Hepatocyte (in vitro differentiated cells): ENCODE measurements around the gene SLC16A7. TPM values are rescaled to one million over a fixed set of nuclear protein-coding genes. Genes with fewer than 3 reads are reported as not detected.
"Not testable (repeated sequence)": the region's sequence is repeated elsewhere in the genome, so short reads cannot be mapped to it uniquely, and the experiment has no call there.

Experiments used
- DNase-seq: peaks from one replicate; pipeline ENCODE4 v3.0.0-alpha.2; 2016; ENCODE audit warnings: low spot score
- H2AFZ ChIP-seq: fragments of 200-600 bp; sonication (generic); 2 replicates; pipeline ENCODE4 v1.6.0; 2016; ENCODE audit warnings: antibody characterized with exemption, mild to moderate bottlenecking
- H3K27ac ChIP-seq: fragments of 200-600 bp; sonication (generic); 2 replicates; pipeline ENCODE4 v1.5.1; 2016; ENCODE audit warnings: mild to moderate bottlenecking
- H3K27me3 ChIP-seq: fragments of 200-600 bp; sonication (generic); 2 replicates; pipeline ENCODE4 v1.6.1; 2016
- H3K36me3 ChIP-seq: fragments of 200-600 bp; sonication (generic); replicated peaks from 2 replicates; pipeline ENCODE4 v1.5.1; 2016; ENCODE audit warnings: low read depth; ENCODE audit not compliant: insufficient read depth
- H3K4me1 ChIP-seq: fragments of 200-600 bp; sonication (generic); 2 replicates; pipeline ENCODE4 v1.5.1; 2016; ENCODE audit warnings: mild to moderate bottlenecking, moderate library complexity; ENCODE audit not compliant: insufficient read depth
- H3K4me2 ChIP-seq: fragments of 200-600 bp; sonication (generic); 2 replicates; pipeline ENCODE4 v1.6.0; 2016
- H3K4me3 ChIP-seq: fragments of 200-600 bp; sonication (generic); 2 replicates; pipeline ENCODE4 v1.5.1; 2016; ENCODE audit warnings: mild to moderate bottlenecking
- H3K79me2 ChIP-seq: fragments of 200-600 bp; sonication (generic); 2 replicates; pipeline ENCODE4 v1.6.0; 2017; ENCODE audit warnings: mild to moderate bottlenecking
- H3K9me2 ChIP-seq: fragments of 200-600 bp; sonication (generic); replicated peaks from 2 replicates; pipeline ENCODE4 v1.6.0; 2017; ENCODE audit warnings: mild to moderate bottlenecking; ENCODE audit not compliant: insufficient read depth
- H3K9me3 ChIP-seq: fragments of 200-600 bp; sonication (generic); 2 replicates; pipeline ENCODE4 v1.5.1; 2016; ENCODE audit warnings: low read depth, mild to moderate bottlenecking
- H4K20me1 ChIP-seq: fragments of 200-600 bp; sonication (generic); 2 replicates; pipeline ENCODE4 v1.6.0; 2016; ENCODE audit warnings: mild to moderate bottlenecking; ENCODE audit not compliant: insufficient read depth, poor library complexity, severe bottlenecking
- EZH2 ChIP-seq: fragments of 200-600 bp; sonication (generic); IDR thresholded peaks from 2 replicates; pipeline ENCODE4 v1.6.1; 2016; ENCODE audit warnings: antibody characterized with exemption, mild to moderate bottlenecking, borderline replicate concordance
- EZH2phosphoT487 ChIP-seq: fragments of 200-600 bp; sonication (generic); IDR thresholded peaks from one replicate; pipeline ENCODE4 v1.6.1; 2018; ENCODE audit warnings: antibody characterized with exemption, mild to moderate bottlenecking, low read depth, moderate library complexity; ENCODE audit not compliant: unreplicated experiment, severe bottlenecking
- WGBS: methylation state at CpG from one replicate; pipeline ENCODE4 v1.1.6; 2016; ENCODE audit warnings: low lambda C conversion rate; ENCODE audit errors: missing lambda C conversion rate; 5-methylcytosine and 5-hydroxymethylcytosine counted together
- polyA plus RNA-seq: library from polyadenylated mRNA; unstranded; fragments of >200 nt; fragmentation: Nextera tagmentation; extraction: Ambion mirVana; gene quantifications from 2 replicates; pipeline ENCODE4 v1.2.1, GENCODE V29; 2016
- total RNA-seq: library from RNA; depleted of rRNA; stranded (reverse); fragments of >200 nt; gene quantifications from 2 replicates; pipeline ENCODE4 v1.2.3, GENCODE V29; 2014
- TF ChIP-seq, protein P1 (sequence below): fragments of 200-600 bp; sonication (generic); IDR thresholded peaks from 2 replicates; pipeline ENCODE4 v1.5.1; 2016; ENCODE audit warnings: antibody characterized with exemption, mild to moderate bottlenecking; ENCODE audit not compliant: poor library complexity

The SLC16A7 gene
- total and polyA plus RNA-seq, 2 experiments from 2014 or later: 4.7 to 17.9 TPM

- no peaks in the 10 kb centered on the region for H3K4me1 ChIP-seq
- no peak overlapping the region for H3K4me2 ChIP-seq
- no peak overlapping the region for H2AFZ ChIP-seq
- no peaks in the 10 kb centered on the region for H3K27me3 ChIP-seq
- H4K20me1 ChIP-seq: no peaks in the 10 kb centered on the region
- no peaks in the 10 kb centered on the region for H3K79me2 ChIP-seq
- H3K9me3 ChIP-seq: no peaks in the 10 kb centered on the region
- H3K9me2 ChIP-seq: no peaks in the 10 kb centered on the region
- TF ChIP-seq, protein P1, sequence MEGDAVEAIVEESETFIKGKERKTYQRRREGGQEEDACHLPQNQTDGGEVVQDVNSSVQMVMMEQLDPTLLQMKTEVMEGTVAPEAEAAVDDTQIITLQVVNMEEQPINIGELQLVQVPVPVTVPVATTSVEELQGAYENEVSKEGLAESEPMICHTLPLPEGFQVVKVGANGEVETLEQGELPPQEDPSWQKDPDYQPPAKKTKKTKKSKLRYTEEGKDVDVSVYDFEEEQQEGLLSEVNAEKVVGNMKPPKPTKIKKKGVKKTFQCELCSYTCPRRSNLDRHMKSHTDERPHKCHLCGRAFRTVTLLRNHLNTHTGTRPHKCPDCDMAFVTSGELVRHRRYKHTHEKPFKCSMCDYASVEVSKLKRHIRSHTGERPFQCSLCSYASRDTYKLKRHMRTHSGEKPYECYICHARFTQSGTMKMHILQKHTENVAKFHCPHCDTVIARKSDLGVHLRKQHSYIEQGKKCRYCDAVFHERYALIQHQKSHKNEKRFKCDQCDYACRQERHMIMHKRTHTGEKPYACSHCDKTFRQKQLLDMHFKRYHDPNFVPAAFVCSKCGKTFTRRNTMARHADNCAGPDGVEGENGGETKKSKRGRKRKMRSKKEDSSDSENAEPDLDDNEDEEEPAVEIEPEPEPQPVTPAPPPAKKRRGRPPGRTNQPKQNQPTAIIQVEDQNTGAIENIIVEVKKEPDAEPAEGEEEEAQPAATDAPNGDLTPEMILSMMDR: no peak
- TF ChIP-seq EZH2phosphoT487: no peak
- no peak for TF ChIP-seq EZH2
- no peak for DNase-seq
- H3K4me3 ChIP-seq: no peak overlapping the region
- H3K27ac ChIP-seq: no peak overlapping the region
- 89% methylated on average over 3 of the region's 3 CpGs for WGBS
- no peaks in the 10 kb centered on the region for H3K36me3 ChIP-seq
These were observed 142.1 kb downstream of the SLC16A7 start for GRCh38 chr12:59737725-59738463.

DNA sequence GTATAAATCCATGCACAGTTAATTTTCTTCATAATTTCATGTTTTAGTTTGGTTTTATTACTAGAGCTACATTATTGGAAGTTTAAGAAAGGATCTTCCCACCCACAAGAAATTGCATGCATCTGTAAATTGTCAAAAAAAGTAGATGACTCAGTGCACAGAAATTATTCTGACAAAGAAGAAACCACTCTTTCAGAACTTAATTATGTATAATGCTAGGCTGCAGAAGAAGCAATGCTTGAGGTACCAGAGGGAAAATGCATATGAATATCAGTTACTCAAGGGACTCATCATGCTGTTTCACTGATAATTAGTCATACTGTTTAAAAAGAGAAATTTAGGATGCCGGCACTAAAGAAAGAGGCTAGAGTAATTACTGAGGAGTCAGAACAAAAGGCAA lies 147.0 kb downstream of the SLC16A7 start:
- Histone ChIP-seq H4K20me1 (no peaks in the 10 kb centered on the region), H3K27me3 (no peaks in the 10 kb centered on the region), H3K4me3 (no peak overlapping the region), H2AFZ (no peak overlapping the region), H3K4me2 (no peak overlapping the region), H3K9me2 (no peaks in the 10 kb centered on the region), H3K27ac (no peak overlapping the region), H3K79me2 (no peaks in the 10 kb centered on the region), H3K36me3 (no peaks in the 10 kb centered on the region), H3K9me3 (no peaks in the 10 kb centered on the region), H3K4me1 (no peaks in the 10 kb centered on the region)
- TF ChIP-seq EZH2 (no peak), EZH2phosphoT487 (no peak)
- TF ChIP-seq, protein P1: no peak
- DNase-seq: no peak
- 88% methylated on average over 1 of the region's 1 CpG for WGBS

DNA sequence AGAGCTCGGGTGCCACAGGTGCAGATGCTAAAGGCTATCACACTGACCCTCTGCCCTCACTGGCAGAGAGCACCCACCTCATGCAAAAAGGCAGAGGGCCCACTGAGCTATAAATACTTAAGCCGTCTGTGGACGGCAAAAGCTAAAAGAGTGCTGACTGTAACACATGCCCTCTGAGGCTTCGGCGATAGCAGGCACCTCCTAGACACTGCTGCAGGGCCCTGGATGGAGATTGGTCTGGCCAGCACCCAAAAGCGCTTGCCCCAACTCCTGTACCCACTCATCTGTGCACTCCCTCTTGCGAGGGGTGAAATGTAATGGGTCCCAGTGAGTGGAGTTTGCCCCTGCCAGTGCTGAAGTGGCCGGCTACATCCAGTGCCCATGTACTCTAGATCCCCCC lies 148.7 kb downstream of the SLC16A7 start:
- Histone ChIP-seq H3K9me2 (no peaks in the 10 kb centered on the region), H3K9me3 (no peaks in the 10 kb centered on the region), H3K27me3 (no peaks in the 10 kb centered on the region), H3K4me1 (no peaks in the 10 kb centered on the region), H3K4me2 (no peak overlapping the region), H3K79me2 (no peaks in the 10 kb centered on the region), H2AFZ (no peak overlapping the region), H3K4me3 (no peak overlapping the region), H3K27ac (no peak overlapping the region), H4K20me1 (no peaks in the 10 kb centered on the region), H3K36me3 (no peaks in the 10 kb centered on the region)
- DNase-seq: no peak
- TF ChIP-seq, protein P1: no peak
- TF ChIP-seq EZH2 (no peak), EZH2phosphoT487 (no peak)
- WGBS: 97% methylated on average over 8 of the region's 8 CpGs

- not testable (repeated sequence) for H3K36me3 ChIP-seq, H3K9me3 ChIP-seq, H3K27ac ChIP-seq, H2AFZ ChIP-seq, H3K4me3 ChIP-seq, H4K20me1 ChIP-seq, H3K79me2 ChIP-seq, H3K4me2 ChIP-seq, H3K4me1 ChIP-seq, DNase-seq, H3K9me2 ChIP-seq, H3K27me3 ChIP-seq
- WGBS: 90% methylated on average over 18 of the region's 19 CpGs
These were observed 155.3 kb downstream of the SLC16A7 start for GRCh38 chr12:59751091-59751490.
